H9 (cell line): Measurements from ENCODE around the gene SPATA1. TPM values are rescaled to one million over a fixed set of nuclear protein-coding genes. Genes with fewer than 3 reads are reported as not detected.

Experiments used
- DNase-seq: peaks from one replicate; pipeline ENCODE4 v3.0.0-alpha.2; 2017
- H2AFZ ChIP-seq: one replicate; pipeline ENCODE4 v1.6.1; 2013; ENCODE audit warnings: mild to moderate bottlenecking, low read length, control low read depth, moderate library complexity
- H2AK5ac ChIP-seq: 2 replicates; pipeline ENCODE4 v1.6.1; 2013; ENCODE audit warnings: low read length, control low read depth, mixed read lengths; ENCODE audit not compliant: insufficient read length
- H2BK120ac ChIP-seq: one replicate; pipeline ENCODE4 v1.6.1; 2013; ENCODE audit warnings: low read depth, mild to moderate bottlenecking, low read length, control low read depth, inconsistent platforms; ENCODE audit not compliant: poor library complexity, severe bottlenecking
- H2BK12ac ChIP-seq: 2 replicates; pipeline ENCODE4 v1.6.1; 2013; ENCODE audit warnings: low read length, control low read depth, mixed read lengths, low read depth; ENCODE audit not compliant: insufficient read length
- H2BK15ac ChIP-seq: 2 replicates; pipeline ENCODE4 v1.6.1; 2013; ENCODE audit warnings: low read depth, low read length, control low read depth
- H2BK20ac ChIP-seq: one replicate; pipeline ENCODE4 v1.6.1; 2013; ENCODE audit warnings: low read depth, mild to moderate bottlenecking, low read length, control low read depth, inconsistent platforms; ENCODE audit not compliant: poor library complexity, severe bottlenecking
- H2BK5ac ChIP-seq: 2 replicates; pipeline ENCODE4 v1.6.1; 2013; ENCODE audit warnings: low read length, control low read depth, mixed read lengths; ENCODE audit not compliant: insufficient read length
- H3K14ac ChIP-seq: 2 replicates; pipeline ENCODE4 v1.6.1; 2013; ENCODE audit warnings: low read length, control low read depth; ENCODE audit not compliant: insufficient read depth
- H3K18ac ChIP-seq: 2 replicates; pipeline ENCODE4 v1.6.1; 2013; ENCODE audit warnings: low read depth, mild to moderate bottlenecking, mixed read lengths, low read length, control low read depth; ENCODE audit not compliant: insufficient read length
- H3K23ac ChIP-seq: 2 replicates; pipeline ENCODE4 v1.6.1; 2013; ENCODE audit warnings: low read length, control low read depth, mixed read lengths, low read depth; ENCODE audit not compliant: insufficient read length
- H3K23me2 ChIP-seq: 2 replicates; pipeline ENCODE4 v1.6.1; 2013; ENCODE audit warnings: low read depth, mild to moderate bottlenecking, mixed read lengths, low read length, control low read depth; ENCODE audit not compliant: insufficient read length, poor library complexity, severe bottlenecking
- H3K27ac ChIP-seq: 2 replicates; pipeline ENCODE4 v1.5.1; 2013; ENCODE audit warnings: low read length, control low read depth, mixed read lengths, low read depth; ENCODE audit not compliant: insufficient read length
- H3K27me3 ChIP-seq: 2 replicates; pipeline ENCODE4 v1.6.1; 2013; ENCODE audit warnings: low read length, control low read depth, inconsistent platforms; ENCODE audit not compliant: insufficient read depth
- H3K4ac ChIP-seq: 2 replicates; pipeline ENCODE4 v1.6.1; 2013; ENCODE audit warnings: low read depth, mild to moderate bottlenecking, control low read depth, inconsistent platforms, low read length, moderate library complexity
- H3K4me1 ChIP-seq: 2 replicates; pipeline ENCODE4 v1.6.1; 2013; ENCODE audit warnings: low read length, control low read depth, inconsistent platforms; ENCODE audit not compliant: insufficient read depth
- H3K4me2 ChIP-seq: 2 replicates; pipeline ENCODE4 v1.6.1; 2013; ENCODE audit warnings: low read length, control low read depth, mixed read lengths; ENCODE audit not compliant: insufficient read length, insufficient read depth
- H3K56ac ChIP-seq: 2 replicates; pipeline ENCODE4 v1.6.1; 2013; ENCODE audit warnings: low read depth, mild to moderate bottlenecking, mixed read lengths, low read length, control low read depth; ENCODE audit not compliant: insufficient read length
- H3K79me1 ChIP-seq: 2 replicates; pipeline ENCODE4 v1.6.1; 2013; ENCODE audit warnings: low read depth, mild to moderate bottlenecking, moderate library complexity, low read length, control low read depth, inconsistent platforms; ENCODE audit not compliant: insufficient read depth, poor library complexity, severe bottlenecking
- H3K79me2 ChIP-seq: 2 replicates; pipeline ENCODE4 v1.6.1; 2013; ENCODE audit warnings: low read length, control low read depth, inconsistent platforms; ENCODE audit not compliant: insufficient read depth
- H3K9ac ChIP-seq: 2 replicates; pipeline ENCODE4 v1.6.1; 2013; ENCODE audit warnings: low read length, control low read depth, mixed read lengths; ENCODE audit not compliant: insufficient read length; ENCODE audit errors: extremely low read depth
- H3K9me3 ChIP-seq: one replicate; pipeline ENCODE4 v1.6.1; 2013; ENCODE audit warnings: low read depth, low read length, inconsistent platforms; ENCODE audit not compliant: control insufficient read depth
- H3T11ph ChIP-seq: one replicate; pipeline ENCODE4 v1.6.1; 2013; ENCODE audit warnings: mild to moderate bottlenecking, low read length, control low read depth, inconsistent platforms
- H4K20me1 ChIP-seq: one replicate; pipeline ENCODE4 v1.6.1; 2013; ENCODE audit not compliant: control insufficient read depth, insufficient read length, insufficient read depth
- H4K5ac ChIP-seq: 2 replicates; pipeline ENCODE4 v1.6.1; 2013; ENCODE audit warnings: low read depth, mild to moderate bottlenecking, mixed read lengths, low read length, control low read depth; ENCODE audit not compliant: insufficient read length
- H4K8ac ChIP-seq: replicated peaks from 2 replicates; pipeline ENCODE4 v1.6.1; 2013; ENCODE audit warnings: low read length, control low read depth, mixed read lengths, low read depth; ENCODE audit not compliant: insufficient read length
- H4K91ac ChIP-seq: 2 replicates; pipeline ENCODE4 v1.6.1; 2013; ENCODE audit warnings: low read depth, mild to moderate bottlenecking, moderate library complexity, mixed read lengths, low read length, control low read depth; ENCODE audit not compliant: insufficient read length
- H3K27ac Mint-ChIP-seq, 3 experiments: 2 replicates in 2 of 3; 3 replicates in 1 of 3; pipeline ENCODE4 v1.8.0; 2020 to 2021; ENCODE audit warnings: mixed read lengths in 3 of 3, mild to moderate bottlenecking in 1 of 3, moderate library complexity in 1 of 3
- H3K27me3 Mint-ChIP-seq: 2 replicates; pipeline ENCODE4 v1.8.0; 2021; ENCODE audit warnings: low read depth, mild to moderate bottlenecking, moderate library complexity, mixed read lengths
- H3K36me3 Mint-ChIP-seq, 3 experiments: 2 replicates in 2 of 3; 3 replicates in 1 of 3; pipeline ENCODE4 v1.8.0; 2020 to 2021; ENCODE audit warnings: low read depth in 3 of 3, mixed read lengths in 3 of 3; ENCODE audit not compliant: insufficient read depth in 1 of 3
- H3K4me1 Mint-ChIP-seq, 2 experiments: 2 replicates each; pipeline ENCODE4 v1.8.0; 2020; ENCODE audit warnings: mixed read lengths in 2 of 2
- H3K4me3 Mint-ChIP-seq, 2 experiments: 2 replicates in 1 of 2; 3 replicates in 1 of 2; pipeline ENCODE4 v1.8.0; 2020 to 2021; ENCODE audit warnings: mild to moderate bottlenecking in 2 of 2, mixed read lengths in 2 of 2, moderate library complexity in 1 of 2
- H3K9me3 Mint-ChIP-seq, 2 experiments: 2 replicates in 1 of 2; 3 replicates in 1 of 2; pipeline ENCODE4 v1.8.0; 2020; ENCODE audit warnings: mild to moderate bottlenecking in 2 of 2, mixed read lengths in 2 of 2, moderate library complexity in 1 of 2
- WGBS: extraction: QIAGEN DNeasy Blood & Tissue Kit; methylation state at CpG from one replicate; pipeline ENCODE4 v1.1.7; 2013; ENCODE audit warnings: missing lambda C conversion rate, low lambda C conversion rate, mixed read lengths; ENCODE audit not compliant: insufficient read length; ENCODE audit errors: extremely low coverage; 5-methylcytosine and 5-hydroxymethylcytosine counted together
- total RNA-seq: library from RNA; stranded (reverse); gene quantifications from 2 replicates; pipeline ENCODE4 v1.2.1, GENCODE V29; 2021
- TF ChIP-seq, protein P1 (sequence below): fragments of 200-600 bp; sonication (generic); conservative IDR thresholded peaks from 3 replicates; pipeline ENCODE4 v1.8.0; 2021; ENCODE audit warnings: antibody characterized with exemption, mild to moderate bottlenecking

Gene SPATA1
- total RNA-seq, 1 experiment from 2014 or later: not detected

DNA sequence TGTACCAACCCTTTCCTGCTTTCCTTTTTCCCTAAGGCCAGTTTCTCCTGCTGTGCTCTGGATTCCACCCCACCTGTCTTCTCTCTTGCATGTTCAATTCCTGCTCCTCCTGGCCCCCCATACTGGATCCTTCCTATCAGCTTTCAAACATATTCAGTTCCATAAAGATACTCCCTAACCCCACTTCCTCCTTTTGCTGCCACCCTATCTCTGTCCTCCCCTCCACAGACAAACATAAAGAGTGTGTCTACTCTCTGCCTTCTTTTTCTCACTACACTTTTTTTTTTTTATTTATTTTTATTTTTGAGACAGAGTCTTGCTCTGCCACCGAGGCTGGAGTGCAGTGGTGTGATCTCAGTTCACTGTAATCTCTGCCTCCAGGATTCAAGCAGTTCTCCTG, 44.1 kb upstream of the SPATA1 start:
- Histone ChIP-seq H4K91ac (no peak overlapping the region), H3K23ac (no peak overlapping the region), H4K5ac (no peak overlapping the region), H4K20me1 (no peaks in the 10 kb centered on the region), H3K79me2 (no peaks in the 10 kb centered on the region), H3K56ac (no peak overlapping the region), H3K79me1 (no peaks in the 10 kb centered on the region), H3K23me2 (no peaks in the 10 kb centered on the region), H3T11ph (no peak overlapping the region), H2BK120ac (no peak overlapping the region), H3K14ac (no peak overlapping the region), H3K9ac (no peak overlapping the region), H2AK5ac (no peak overlapping the region), H2BK20ac (no peak overlapping the region), H3K9me3 (no peaks in the 10 kb centered on the region), H3K18ac (no peak overlapping the region), H3K4me2 (no peak overlapping the region), H3K27ac (no peak overlapping the region), H2BK5ac (no peak overlapping the region), H2BK15ac (no peak overlapping the region), H3K4me1 (no peaks in the 10 kb centered on the region), H2AFZ (no peak overlapping the region), H4K8ac (no peak overlapping the region), H3K27me3 (no peaks in the 10 kb centered on the region), H3K4ac (no peak overlapping the region), H2BK12ac (no peak overlapping the region)
- DNase-seq: no peak
- peaks cover 72% of the 10 kb centered on the region for H3K27me3 Mint-ChIP-seq
- no peak overlapping the region for H3K27ac Mint-ChIP-seq
- no peaks in the 10 kb centered on the region for H3K9me3 Mint-ChIP-seq
- H3K4me3 Mint-ChIP-seq: no peak overlapping the region
- no CpG with 5 or more reads among the region's 1 CpG for WGBS
- TF ChIP-seq, protein P1, sequence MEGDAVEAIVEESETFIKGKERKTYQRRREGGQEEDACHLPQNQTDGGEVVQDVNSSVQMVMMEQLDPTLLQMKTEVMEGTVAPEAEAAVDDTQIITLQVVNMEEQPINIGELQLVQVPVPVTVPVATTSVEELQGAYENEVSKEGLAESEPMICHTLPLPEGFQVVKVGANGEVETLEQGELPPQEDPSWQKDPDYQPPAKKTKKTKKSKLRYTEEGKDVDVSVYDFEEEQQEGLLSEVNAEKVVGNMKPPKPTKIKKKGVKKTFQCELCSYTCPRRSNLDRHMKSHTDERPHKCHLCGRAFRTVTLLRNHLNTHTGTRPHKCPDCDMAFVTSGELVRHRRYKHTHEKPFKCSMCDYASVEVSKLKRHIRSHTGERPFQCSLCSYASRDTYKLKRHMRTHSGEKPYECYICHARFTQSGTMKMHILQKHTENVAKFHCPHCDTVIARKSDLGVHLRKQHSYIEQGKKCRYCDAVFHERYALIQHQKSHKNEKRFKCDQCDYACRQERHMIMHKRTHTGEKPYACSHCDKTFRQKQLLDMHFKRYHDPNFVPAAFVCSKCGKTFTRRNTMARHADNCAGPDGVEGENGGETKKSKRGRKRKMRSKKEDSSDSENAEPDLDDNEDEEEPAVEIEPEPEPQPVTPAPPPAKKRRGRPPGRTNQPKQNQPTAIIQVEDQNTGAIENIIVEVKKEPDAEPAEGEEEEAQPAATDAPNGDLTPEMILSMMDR: no peak
- no peaks in the 10 kb centered on the region for H3K36me3 Mint-ChIP-seq
- H3K4me1 Mint-ChIP-seq: no peaks in the 10 kb centered on the region
